ENCODE data around the gene ITPR1. TPM values are rescaled to one million over a fixed set of nuclear protein-coding genes. Genes with fewer than 3 reads are reported as not detected.

ITPR1 gene
- total RNA-seq, 1 experiment from 2014 or later = 8.7 TPM

DNA sequence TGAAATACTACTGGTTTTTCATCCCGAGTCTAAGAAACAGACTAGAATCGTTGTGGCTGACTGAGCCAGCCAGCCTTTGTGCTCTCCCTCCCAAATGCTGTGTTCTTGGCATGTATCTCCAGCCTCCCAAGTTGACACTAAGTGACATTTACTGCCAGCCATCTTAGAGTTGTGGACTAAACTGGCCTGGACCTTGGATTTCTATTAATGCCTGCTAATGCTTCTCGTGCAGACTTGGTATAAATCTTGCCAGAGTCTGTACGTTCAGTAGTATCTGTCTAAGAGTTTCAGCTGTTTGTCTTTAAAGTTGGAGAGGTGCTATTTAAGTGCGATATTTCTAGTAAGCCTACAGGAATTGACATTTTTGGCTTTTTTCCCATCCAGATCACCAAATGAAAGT, 319.4 kb downstream of the ITPR1 start:
- ChIA-PET CTCF (no interaction called here), POLR2A (no interaction called here)
- Histone ChIP-seq H3K4me1 (ENCODE audit: control insufficient read depth, insufficient read depth, low read length) (no peaks in the 10 kb centered on the region), H3K9me3 (ENCODE audit: control insufficient read depth, insufficient read depth, low read depth, low read length) (0 out of 2 replicates have a peak, but pooled peaks cover 3% of the 10 kb centered on the region), H3K27me3 (ENCODE audit: control insufficient read depth, insufficient read depth, low read length) (no peaks in the 10 kb centered on the region), H3K27ac (ENCODE audit: low read length) (no peak overlapping the region), H3K36me3 (ENCODE audit: control insufficient read depth, insufficient read depth, low read length) (no peaks in the 10 kb centered on the region), H3K4me3 (ENCODE audit: low read depth in 2 of 2, low read length in 2 of 2) (no peak overlapping the region)
- intact Hi-C loops (cut with micrococcal nuclease; ENCODE audit: unreplicated experiment) (no loop called here), in situ Hi-C loops (cut with HindIII; ENCODE audit: low pct_unique_long_range_greater_than_20kb, low sequenced_read_pairs) (no loop called here)
- no peak for ATAC-seq
- no peak for DNase-seq (ENCODE audit: low read depth, low spot score)
- BruUV-seq (replicated peaks) = no TSS peak
- TF ChIP-seq, protein P1, sequence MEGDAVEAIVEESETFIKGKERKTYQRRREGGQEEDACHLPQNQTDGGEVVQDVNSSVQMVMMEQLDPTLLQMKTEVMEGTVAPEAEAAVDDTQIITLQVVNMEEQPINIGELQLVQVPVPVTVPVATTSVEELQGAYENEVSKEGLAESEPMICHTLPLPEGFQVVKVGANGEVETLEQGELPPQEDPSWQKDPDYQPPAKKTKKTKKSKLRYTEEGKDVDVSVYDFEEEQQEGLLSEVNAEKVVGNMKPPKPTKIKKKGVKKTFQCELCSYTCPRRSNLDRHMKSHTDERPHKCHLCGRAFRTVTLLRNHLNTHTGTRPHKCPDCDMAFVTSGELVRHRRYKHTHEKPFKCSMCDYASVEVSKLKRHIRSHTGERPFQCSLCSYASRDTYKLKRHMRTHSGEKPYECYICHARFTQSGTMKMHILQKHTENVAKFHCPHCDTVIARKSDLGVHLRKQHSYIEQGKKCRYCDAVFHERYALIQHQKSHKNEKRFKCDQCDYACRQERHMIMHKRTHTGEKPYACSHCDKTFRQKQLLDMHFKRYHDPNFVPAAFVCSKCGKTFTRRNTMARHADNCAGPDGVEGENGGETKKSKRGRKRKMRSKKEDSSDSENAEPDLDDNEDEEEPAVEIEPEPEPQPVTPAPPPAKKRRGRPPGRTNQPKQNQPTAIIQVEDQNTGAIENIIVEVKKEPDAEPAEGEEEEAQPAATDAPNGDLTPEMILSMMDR (IDR thresholded peaks at IDR 0.05) = no peak
- TF ChIP-seq POLR2AphosphoS5 (IDR thresholded peaks at IDR 0.05; ENCODE audit: low read depth, low read length) (no peak), SIN3A (IDR thresholded peaks at IDR 0.05; ENCODE audit: borderline replicate concordance, insufficient read depth, low read depth, low read length) (no peak), TCF7L2 (IDR thresholded peaks at IDR 0.05; ENCODE audit: low read depth, low read length) (no peak)
- TF ChIP-seq, protein P2, sequence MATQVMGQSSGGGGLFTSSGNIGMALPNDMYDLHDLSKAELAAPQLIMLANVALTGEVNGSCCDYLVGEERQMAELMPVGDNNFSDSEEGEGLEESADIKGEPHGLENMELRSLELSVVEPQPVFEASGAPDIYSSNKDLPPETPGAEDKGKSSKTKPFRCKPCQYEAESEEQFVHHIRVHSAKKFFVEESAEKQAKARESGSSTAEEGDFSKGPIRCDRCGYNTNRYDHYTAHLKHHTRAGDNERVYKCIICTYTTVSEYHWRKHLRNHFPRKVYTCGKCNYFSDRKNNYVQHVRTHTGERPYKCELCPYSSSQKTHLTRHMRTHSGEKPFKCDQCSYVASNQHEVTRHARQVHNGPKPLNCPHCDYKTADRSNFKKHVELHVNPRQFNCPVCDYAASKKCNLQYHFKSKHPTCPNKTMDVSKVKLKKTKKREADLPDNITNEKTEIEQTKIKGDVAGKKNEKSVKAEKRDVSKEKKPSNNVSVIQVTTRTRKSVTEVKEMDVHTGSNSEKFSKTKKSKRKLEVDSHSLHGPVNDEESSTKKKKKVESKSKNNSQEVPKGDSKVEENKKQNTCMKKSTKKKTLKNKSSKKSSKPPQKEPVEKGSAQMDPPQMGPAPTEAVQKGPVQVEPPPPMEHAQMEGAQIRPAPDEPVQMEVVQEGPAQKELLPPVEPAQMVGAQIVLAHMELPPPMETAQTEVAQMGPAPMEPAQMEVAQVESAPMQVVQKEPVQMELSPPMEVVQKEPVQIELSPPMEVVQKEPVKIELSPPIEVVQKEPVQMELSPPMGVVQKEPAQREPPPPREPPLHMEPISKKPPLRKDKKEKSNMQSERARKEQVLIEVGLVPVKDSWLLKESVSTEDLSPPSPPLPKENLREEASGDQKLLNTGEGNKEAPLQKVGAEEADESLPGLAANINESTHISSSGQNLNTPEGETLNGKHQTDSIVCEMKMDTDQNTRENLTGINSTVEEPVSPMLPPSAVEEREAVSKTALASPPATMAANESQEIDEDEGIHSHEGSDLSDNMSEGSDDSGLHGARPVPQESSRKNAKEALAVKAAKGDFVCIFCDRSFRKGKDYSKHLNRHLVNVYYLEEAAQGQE (IDR thresholded peaks at IDR 0.05; ENCODE audit: insufficient read depth in 1 of 2, low read depth in 2 of 2, low read length in 1 of 2) = no peak

DNA sequence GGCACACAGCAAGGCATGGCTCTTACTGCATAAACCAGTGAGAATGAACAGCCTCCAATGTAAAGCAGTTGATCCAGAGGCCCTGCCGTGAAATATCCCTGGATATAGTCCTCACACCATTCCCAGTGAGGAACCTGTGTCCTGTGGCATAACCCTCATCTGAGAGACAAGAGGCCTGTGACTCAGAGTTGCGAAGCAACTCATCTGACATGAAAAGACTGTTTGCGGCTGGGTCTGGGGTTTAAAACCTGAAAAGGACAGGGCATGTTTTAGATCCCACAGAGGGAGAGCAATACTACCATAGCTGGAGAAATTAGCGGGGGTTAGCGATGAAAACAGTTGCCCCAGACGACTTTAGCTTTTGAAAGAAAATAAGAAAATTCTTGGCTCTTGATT, 320.8 kb downstream of the ITPR1 start:
- CTCF ChIA-PET = no interaction called here
- intact Hi-C loops (cut with micrococcal nuclease; ENCODE audit: unreplicated experiment) = no loop called here
- Histone ChIP-seq H3K27me3 (ENCODE audit: control insufficient read depth, insufficient read depth, low read length) (no peaks in the 10 kb centered on the region), H3K9me3 (ENCODE audit: control insufficient read depth, insufficient read depth, low read depth, low read length) (0 out of 2 replicates have a peak, but pooled peaks cover 3% of the 10 kb centered on the region), H3K4me1 (ENCODE audit: control insufficient read depth, insufficient read depth, low read length) (no peaks in the 10 kb centered on the region), H3K27ac (ENCODE audit: low read length) (no peak overlapping the region), H3K36me3 (ENCODE audit: control insufficient read depth, insufficient read depth, low read length) (no peaks in the 10 kb centered on the region), H3K4me3 (ENCODE audit: low read depth in 2 of 2, low read length in 2 of 2) (no peak overlapping the region)
- BruUV-seq (replicated peaks) = no TSS peak
- DNase-seq (ENCODE audit: low read depth, low spot score) = no peak
- ATAC-seq = no peak
- POLR2A ChIA-PET = no interaction called here
- TF ChIP-seq SIN3A (IDR thresholded peaks at IDR 0.05; ENCODE audit: borderline replicate concordance, insufficient read depth, low read depth, low read length) = no peak
- in situ Hi-C loops (cut with HindIII; ENCODE audit: low pct_unique_long_range_greater_than_20kb, low sequenced_read_pairs) = no loop called here

DNA sequence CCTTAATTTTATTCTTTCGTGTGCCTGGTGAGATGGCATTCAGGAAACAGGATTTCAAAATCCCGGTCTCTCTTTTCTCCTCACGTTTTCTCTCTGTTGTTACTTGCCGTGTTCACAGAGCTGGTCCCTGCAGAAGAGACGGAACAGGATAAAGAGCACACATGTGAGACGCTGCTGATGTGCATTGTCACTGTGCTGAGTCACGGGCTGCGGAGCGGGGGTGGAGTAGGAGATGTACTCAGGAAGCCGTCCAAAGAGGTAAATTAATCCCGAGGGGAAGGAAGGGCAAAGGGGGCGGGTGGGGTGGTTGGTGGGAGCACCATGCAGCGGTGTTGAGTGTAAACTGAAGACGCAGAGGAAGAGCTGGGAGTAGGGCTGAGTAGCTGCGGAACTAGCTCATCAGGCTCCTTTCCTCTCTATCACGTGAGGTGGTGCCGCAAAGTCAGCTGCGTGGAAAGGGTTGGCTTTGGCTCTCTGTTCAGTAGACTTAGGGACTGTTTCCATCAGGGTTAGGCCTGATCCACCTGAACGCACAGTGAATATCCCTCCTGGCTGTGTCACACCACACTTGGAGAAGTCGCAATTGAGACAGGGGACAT, 321.3 kb downstream of the ITPR1 start:
- ChIA-PET CTCF (interaction anchor here (0.6 kb wide), 1 partner anchor 91 kb away, joined by 3 read pairs; no protein-coding TSS in a partner anchor), POLR2A (no interaction called here)
- Histone ChIP-seq H3K4me1 (ENCODE audit: control insufficient read depth, insufficient read depth, low read length) (no peaks in the 10 kb centered on the region), H3K36me3 (ENCODE audit: control insufficient read depth, insufficient read depth, low read length) (no peaks in the 10 kb centered on the region), H3K27me3 (ENCODE audit: control insufficient read depth, insufficient read depth, low read length) (no peaks in the 10 kb centered on the region), H3K9me3 (ENCODE audit: control insufficient read depth, insufficient read depth, low read depth, low read length) (0 out of 2 replicates have a peak, but pooled peaks cover 3% of the 10 kb centered on the region), H3K4me3 (ENCODE audit: low read depth in 2 of 2, low read length in 2 of 2) (no peak overlapping the region), H3K27ac (ENCODE audit: low read length) (no peak overlapping the region)
- in situ Hi-C loops (cut with HindIII; ENCODE audit: low pct_unique_long_range_greater_than_20kb, low sequenced_read_pairs) (no loop called here), intact Hi-C loops (cut with micrococcal nuclease; ENCODE audit: unreplicated experiment) (no loop called here)
- no TSS peak for BruUV-seq (replicated peaks)
- ATAC-seq = no peak
- TF ChIP-seq SIN3A (IDR thresholded peaks at IDR 0.05; ENCODE audit: borderline replicate concordance, insufficient read depth, low read depth, low read length) (no peak), POLR2AphosphoS5 (IDR thresholded peaks at IDR 0.05; ENCODE audit: low read depth, low read length) (no peak), TCF7L2 (IDR thresholded peaks at IDR 0.05; ENCODE audit: low read depth, low read length) (no peak)
- TF ChIP-seq, protein P1 (IDR thresholded peaks at IDR 0.05) = no peak
- TF ChIP-seq, protein P2 (IDR thresholded peaks at IDR 0.05; ENCODE audit: insufficient read depth in 1 of 2, low read depth in 2 of 2, low read length in 1 of 2) = no peak
- DNase-seq (ENCODE audit: low read depth, low spot score) = no peak

Data from Panc1 (cell line).